ENCODE measurements around the gene SETDB1. TPM values are rescaled to one million over a fixed set of nuclear protein-coding genes. Genes with fewer than 3 reads are reported as not detected.
"Not testable (repeated sequence)": the region's sequence is repeated elsewhere in the genome, so short reads cannot be mapped to it uniquely, and the experiment has no call there.

SETDB1 gene
- polyA plus RNA-seq (2013, experiment 1 of 2) = 39.5 TPM
- polyA plus RNA-seq (2013, experiment 2 of 2) = 37.1 TPM

DNA sequence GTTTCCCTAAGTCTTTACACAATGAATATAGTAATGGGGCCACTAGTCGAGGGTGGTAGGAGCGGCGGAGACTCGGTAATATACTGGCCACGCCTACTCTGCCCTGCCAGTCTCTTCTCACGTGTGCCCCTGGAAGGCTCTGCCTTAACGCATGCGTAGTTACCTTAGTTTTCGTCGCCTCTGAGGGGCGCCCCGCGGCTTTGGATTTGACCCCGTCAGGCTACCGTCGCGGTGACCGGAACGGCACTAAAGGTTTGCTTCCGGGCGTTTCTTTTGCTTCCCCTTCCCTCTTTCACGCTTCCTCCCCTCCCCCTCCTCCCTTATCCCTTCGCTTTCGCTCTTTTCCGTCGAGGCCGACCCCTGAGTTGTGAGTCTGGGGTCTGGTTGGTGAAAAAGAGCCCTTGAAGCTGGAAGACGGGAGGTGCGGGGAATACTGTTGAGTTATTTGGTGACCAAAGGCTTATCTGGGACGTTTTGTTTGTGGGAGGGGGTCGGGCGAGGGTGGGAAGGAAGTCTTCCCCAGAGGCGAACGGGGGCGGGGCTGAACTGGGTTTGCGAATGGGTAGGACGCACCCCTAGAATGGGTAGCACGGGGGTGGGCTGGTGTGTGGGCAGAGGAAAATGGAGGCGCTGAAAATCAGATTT lies at the start of gene SETDB1:
Gene SETDB1, plus strand, starts transcription at position 267 of the 645 bp plus-strand sequence. CDS start 1,352 bp downstream, outside the sequence.
- 0% methylated on average over 27 to 30 of the region's 39 CpGs for WGBS, 2 experiments (ENCODE audit: insufficient coverage in 2 of 2)
- Histone ChIP-seq H3K36me3 (ENCODE audit: control insufficient read depth, insufficient read depth, low read length) (peaks cover 38% of the 10 kb centered on the region), H3K27ac (ENCODE audit: low read depth, low read length, severe bottlenecking) (peak within 1 kb of the TSS; percentile 85), H3K9me3 (ENCODE audit: control insufficient read depth, low read length) (no peaks in the 10 kb centered on the region), H3K4me3 (ENCODE audit: extremely low read depth, insufficient read depth, low read length, poor library complexity, severe bottlenecking) (peak within 1 kb of the TSS; percentile 71), H3K4me1 (ENCODE audit: control insufficient read depth, insufficient read depth, low read length, poor library complexity, severe bottlenecking) (peaks cover 3% of the 10 kb centered on the region)

GRCh38 chr1:150878931-150879330 lies 47.2 kb upstream of the SETDB1 start:
- 80 to 100% methylated on average over 1 of the region's 2 CpGs for WGBS, 2 experiments (ENCODE audit: insufficient coverage in 2 of 2)
- not testable (repeated sequence) for H3K36me3 ChIP-seq (ENCODE audit: control insufficient read depth, insufficient read depth, low read length); H3K4me1 ChIP-seq (ENCODE audit: control insufficient read depth, insufficient read depth, low read length, poor library complexity, severe bottlenecking); H3K27ac ChIP-seq (ENCODE audit: low read depth, low read length, severe bottlenecking); H3K9me3 ChIP-seq (ENCODE audit: control insufficient read depth, low read length); H3K4me3 ChIP-seq (ENCODE audit: extremely low read depth, insufficient read depth, low read length, poor library complexity, severe bottlenecking)

DNA sequence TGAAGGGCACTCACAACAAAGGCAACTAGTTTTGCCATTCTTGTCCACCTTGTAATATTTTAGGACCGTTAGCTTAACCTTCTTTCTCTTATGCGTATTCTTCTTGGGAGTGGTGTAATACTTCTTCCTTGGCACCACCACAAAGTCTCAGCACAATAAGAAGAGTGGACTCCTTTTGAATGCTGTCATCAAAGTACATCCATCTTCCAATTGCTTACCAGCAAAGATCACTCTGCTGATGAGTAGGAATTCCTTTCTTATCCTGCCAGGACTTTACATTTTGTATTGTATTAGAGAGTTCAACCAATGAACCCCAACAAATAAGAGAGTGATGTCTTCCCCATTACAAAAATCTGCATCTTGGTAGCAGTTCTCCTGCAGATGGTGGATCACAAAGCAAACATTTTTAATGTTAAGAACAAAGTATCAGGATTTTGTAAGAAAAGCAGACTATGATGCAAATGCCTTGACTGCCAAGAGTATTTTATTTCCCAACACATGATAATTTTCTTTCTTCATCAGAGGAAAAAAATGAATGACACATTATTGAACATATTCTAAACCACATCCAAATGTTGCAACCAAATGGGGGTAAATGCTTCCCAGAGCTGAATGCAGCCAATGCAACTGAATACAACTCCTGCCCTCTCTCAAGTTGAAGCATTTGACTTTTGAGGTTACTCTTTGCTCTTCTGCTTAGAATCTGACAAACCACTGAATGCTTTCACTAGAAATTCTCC lies 44.7 kb upstream of the SETDB1 start:
- 83% methylated on average over 1 of the region's 2 CpGs; no CpG with 5 or more reads in 1 of the 2 experiments for WGBS, 2 experiments (ENCODE audit: insufficient coverage in 2 of 2)

DNA sequence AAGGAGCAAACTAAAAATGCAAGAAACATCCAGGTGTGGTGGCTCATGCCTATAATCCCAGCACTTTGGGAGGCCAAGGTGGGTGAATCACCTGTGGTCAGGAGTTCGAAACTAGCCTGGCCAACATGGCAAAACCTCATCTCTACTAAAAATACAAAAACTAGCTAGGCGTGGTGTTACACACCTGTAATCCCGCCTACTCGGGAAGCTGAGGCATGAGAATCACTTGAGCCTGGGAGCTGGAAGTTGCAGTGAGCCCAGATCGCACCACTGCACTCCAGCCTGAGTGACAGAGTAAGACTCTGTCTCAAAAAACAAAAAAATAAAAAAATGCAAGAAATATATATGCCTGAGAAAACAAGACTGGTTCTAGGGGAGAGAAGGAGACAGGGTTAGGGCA lies 43.0 kb upstream of the SETDB1 start:
- not testable (repeated sequence) for H3K36me3 ChIP-seq (ENCODE audit: control insufficient read depth, insufficient read depth, low read length); H3K27ac ChIP-seq (ENCODE audit: low read depth, low read length, severe bottlenecking); H3K4me1 ChIP-seq (ENCODE audit: control insufficient read depth, insufficient read depth, low read length, poor library complexity, severe bottlenecking); H3K4me3 ChIP-seq (ENCODE audit: extremely low read depth, insufficient read depth, low read length, poor library complexity, severe bottlenecking); H3K9me3 ChIP-seq (ENCODE audit: control insufficient read depth, low read length)
- 92 to 100% methylated on average over 3 to 4 of the region's 5 CpGs for WGBS, 2 experiments (ENCODE audit: insufficient coverage in 2 of 2)

More for the DNA sequence above, 44.7 kb upstream of the SETDB1 start:
- Histone ChIP-seq H3K9me3 (ENCODE audit: control insufficient read depth, low read length) (no peaks in the 10 kb centered on the region), H3K36me3 (ENCODE audit: control insufficient read depth, insufficient read depth, low read length) (no peaks in the 10 kb centered on the region), H3K27ac (ENCODE audit: low read depth, low read length, severe bottlenecking) (no peak overlapping the region), H3K4me3 (ENCODE audit: extremely low read depth, insufficient read depth, low read length, poor library complexity, severe bottlenecking) (no peak overlapping the region), H3K4me1 (ENCODE audit: control insufficient read depth, insufficient read depth, low read length, poor library complexity, severe bottlenecking) (no peaks in the 10 kb centered on the region)

DNA sequence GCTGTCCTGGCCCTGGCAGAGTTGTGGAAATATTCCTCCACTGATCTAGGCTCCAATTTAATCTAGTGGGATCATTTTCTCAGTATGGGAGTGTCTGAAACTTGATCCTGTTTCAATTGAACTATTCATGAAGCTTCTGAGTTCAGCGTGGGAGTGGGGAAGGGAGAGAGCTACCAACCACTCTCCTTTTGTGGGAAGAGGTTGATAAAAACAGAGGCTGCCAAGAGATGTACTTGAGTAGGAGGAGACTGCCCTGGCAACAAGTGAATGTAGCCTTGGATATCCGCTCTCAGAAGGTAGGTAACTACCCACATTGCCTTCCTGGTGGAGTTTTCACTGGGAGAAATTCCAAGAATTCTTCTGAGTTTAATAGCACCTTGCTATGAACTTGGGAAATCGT lies 39.1 kb upstream of the SETDB1 start, which contains the start of gene CTXND2:
Gene CTXND2, plus strand, starts transcription at position 119 of the 400 bp plus-strand sequence. CDS start 25,179 bp downstream, outside the sequence.
- no peak within 1 kb of the TSS for H3K4me3 ChIP-seq (ENCODE audit: extremely low read depth, insufficient read depth, low read length, poor library complexity, severe bottlenecking)
- H3K27ac ChIP-seq (ENCODE audit: low read depth, low read length, severe bottlenecking) = no peak within 1 kb of the TSS
- WGBS, 2 experiments (ENCODE audit: insufficient coverage in 2 of 2) = 68 to 79% methylated on average over 2 of the region's 3 CpGs

DNA sequence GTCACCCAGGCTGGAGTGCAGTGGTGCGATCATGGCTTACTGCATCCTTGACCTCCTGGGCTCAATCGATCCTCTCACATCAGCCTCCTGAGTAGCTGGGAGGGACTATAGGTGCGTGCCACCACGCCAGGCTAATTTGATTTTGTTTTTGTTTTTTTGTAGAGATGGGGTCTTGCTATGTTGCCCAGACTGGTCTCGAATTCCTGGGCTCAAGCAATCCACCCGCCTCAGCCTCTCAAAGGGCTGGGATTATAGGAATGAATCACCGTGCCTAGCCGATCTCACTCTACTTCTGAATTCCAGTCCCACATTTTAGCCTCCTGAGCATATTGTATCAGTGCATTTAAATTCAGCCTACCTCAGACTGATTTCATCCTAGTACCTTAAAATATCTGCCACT lies 37.4 kb upstream of the SETDB1 start:
- H3K9me3 ChIP-seq (ENCODE audit: control insufficient read depth, low read length) = no peaks in the 10 kb centered on the region
- H3K36me3 ChIP-seq (ENCODE audit: control insufficient read depth, insufficient read depth, low read length) = no peaks in the 10 kb centered on the region
- 86 to 93% methylated on average over 5 of the region's 8 CpGs for WGBS, 2 experiments (ENCODE audit: insufficient coverage in 2 of 2)
- no peaks in the 10 kb centered on the region for H3K4me1 ChIP-seq (ENCODE audit: control insufficient read depth, insufficient read depth, low read length, poor library complexity, severe bottlenecking)
- H3K4me3 ChIP-seq (ENCODE audit: extremely low read depth, insufficient read depth, low read length, poor library complexity, severe bottlenecking) = no peak overlapping the region
- H3K27ac ChIP-seq (ENCODE audit: low read depth, low read length, severe bottlenecking) = no peak overlapping the region

More for the DNA sequence above, 39.1 kb upstream of the SETDB1 start, which contains the start of gene CTXND2:
- Histone ChIP-seq H3K36me3 (ENCODE audit: control insufficient read depth, insufficient read depth, low read length) (no peaks in the 10 kb centered on the region), H3K9me3 (ENCODE audit: control insufficient read depth, low read length) (no peaks in the 10 kb centered on the region), H3K4me1 (ENCODE audit: control insufficient read depth, insufficient read depth, low read length, poor library complexity, severe bottlenecking) (no peaks in the 10 kb centered on the region)

- WGBS, 2 experiments (ENCODE audit: insufficient coverage in 2 of 2) = no CpG with 5 or more reads among the region's 1 CpG
- no peaks in the 10 kb centered on the region for H3K4me1 ChIP-seq (ENCODE audit: control insufficient read depth, insufficient read depth, low read length, poor library complexity, severe bottlenecking)
- no peak overlapping the region for H3K4me3 ChIP-seq (ENCODE audit: extremely low read depth, insufficient read depth, low read length, poor library complexity, severe bottlenecking)
- H3K9me3 ChIP-seq (ENCODE audit: control insufficient read depth, low read length) = no peaks in the 10 kb centered on the region
- H3K27ac ChIP-seq (ENCODE audit: low read depth, low read length, severe bottlenecking) = no peak overlapping the region
- H3K36me3 ChIP-seq (ENCODE audit: control insufficient read depth, insufficient read depth, low read length) = no peaks in the 10 kb centered on the region
These were observed 36.1 kb upstream of the SETDB1 start for GRCh38 chr1:150890033-150890416.

- Histone ChIP-seq H3K27ac (ENCODE audit: low read depth, low read length, severe bottlenecking) (no peak overlapping the region), H3K9me3 (ENCODE audit: control insufficient read depth, low read length) (no peaks in the 10 kb centered on the region), H3K4me3 (ENCODE audit: extremely low read depth, insufficient read depth, low read length, poor library complexity, severe bottlenecking) (no peak overlapping the region), H3K4me1 (ENCODE audit: control insufficient read depth, insufficient read depth, low read length, poor library complexity, severe bottlenecking) (no peaks in the 10 kb centered on the region), H3K36me3 (ENCODE audit: control insufficient read depth, insufficient read depth, low read length) (no peaks in the 10 kb centered on the region)
- WGBS, 2 experiments (ENCODE audit: insufficient coverage in 2 of 2) = 86 to 97% methylated on average over 3 of the region's 3 CpGs
These were observed 32.7 kb upstream of the SETDB1 start for GRCh38 chr1:150893336-150893913.

DNA sequence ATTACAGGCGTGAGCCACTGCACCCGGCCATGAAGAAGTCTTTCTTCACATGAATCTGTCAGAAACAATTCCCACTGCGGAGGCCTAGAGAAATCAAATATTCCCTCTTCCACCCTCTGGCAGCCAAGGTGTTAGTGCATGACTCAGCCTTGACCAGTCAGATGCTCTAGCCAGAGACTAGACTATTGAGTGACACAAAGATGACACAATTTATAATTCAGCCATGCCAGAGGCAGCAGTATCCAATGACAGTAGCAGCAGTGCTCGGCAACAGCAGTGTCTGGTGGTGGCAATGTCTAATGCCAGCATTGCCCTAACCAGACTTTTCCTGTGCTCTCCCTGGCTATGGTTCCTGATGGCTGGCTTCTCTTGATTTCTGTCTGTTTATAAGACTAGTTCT lies 30.5 kb upstream of the SETDB1 start:
- 90 to 96% methylated on average over 3 to 4 of the region's 4 CpGs for WGBS, 2 experiments (ENCODE audit: insufficient coverage in 2 of 2)
- Histone ChIP-seq H3K27ac (ENCODE audit: low read depth, low read length, severe bottlenecking) (no peak overlapping the region), H3K36me3 (ENCODE audit: control insufficient read depth, insufficient read depth, low read length) (no peaks in the 10 kb centered on the region), H3K4me1 (ENCODE audit: control insufficient read depth, insufficient read depth, low read length, poor library complexity, severe bottlenecking) (no peaks in the 10 kb centered on the region), H3K4me3 (ENCODE audit: extremely low read depth, insufficient read depth, low read length, poor library complexity, severe bottlenecking) (no peak overlapping the region), H3K9me3 (ENCODE audit: control insufficient read depth, low read length) (no peaks in the 10 kb centered on the region)

DNA sequence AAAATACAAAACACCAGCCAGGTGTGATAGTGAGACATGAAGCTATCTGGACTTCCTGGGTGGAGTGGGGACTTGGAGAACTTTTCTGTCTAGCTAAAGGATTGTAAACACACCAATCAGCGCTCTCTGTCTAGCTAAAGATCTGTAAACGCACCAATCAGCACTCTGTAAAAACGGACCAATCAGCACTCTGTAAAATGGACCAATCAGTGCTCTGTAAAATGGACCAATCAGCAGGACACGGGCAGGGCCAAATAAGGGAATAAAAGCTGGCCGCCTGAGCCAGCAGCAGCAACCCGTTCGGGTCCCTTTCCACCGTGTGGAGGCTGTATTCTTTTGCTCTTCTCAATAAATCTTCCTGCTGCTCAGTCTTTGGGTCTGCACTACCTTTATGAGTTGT lies 26.4 kb upstream of the SETDB1 start:
- not testable (repeated sequence) for H3K4me3 ChIP-seq (ENCODE audit: extremely low read depth, insufficient read depth, low read length, poor library complexity, severe bottlenecking); H3K36me3 ChIP-seq (ENCODE audit: control insufficient read depth, insufficient read depth, low read length); H3K9me3 ChIP-seq (ENCODE audit: control insufficient read depth, low read length); H3K27ac ChIP-seq (ENCODE audit: low read depth, low read length, severe bottlenecking); H3K4me1 ChIP-seq (ENCODE audit: control insufficient read depth, insufficient read depth, low read length, poor library complexity, severe bottlenecking)
- WGBS, 2 experiments (ENCODE audit: insufficient coverage in 2 of 2) = 90 to 97% methylated on average over 8 of the region's 8 CpGs

All from mesodermal cell (in vitro differentiated cells).